Activated T-helper 1 cell treated with anti-CD3 and anti-CD28 coated beads, Interleukin-12 subunit alpha, Interleukin-12 subunit beta, Interleukin-2, Interleukin-4 antibody, amounts not matched to agents 30 ng/mL and 10 ng/mL and 1 ng/mL, durations not matched to agents 14 hours and 24 hours and 36 hours (primary cell): ENCODE results near the gene NELL1. TPM values are rescaled to one million over a fixed set of nuclear protein-coding genes. Genes with fewer than 3 reads are reported as not detected.

Experiments used
- DNase-seq: peaks from one replicate; pipeline ENCODE4 v3.0.0; 2021; ENCODE audit warnings: low spot score
- H3K27ac Mint-ChIP-seq: one replicate; pipeline ENCODE4 v1.8.0; 2021; ENCODE audit warnings: mild to moderate bottlenecking, mixed read lengths
- H3K27me3 Mint-ChIP-seq: one replicate; pipeline ENCODE4 v1.8.0; 2022; ENCODE audit warnings: mild to moderate bottlenecking, moderate library complexity, mixed read lengths; ENCODE audit not compliant: insufficient read depth
- H3K36me3 Mint-ChIP-seq: one replicate; pipeline ENCODE4 v1.8.0; 2021; ENCODE audit warnings: low read depth, mixed read lengths
- H3K4me1 Mint-ChIP-seq: one replicate; pipeline ENCODE4 v1.8.0; 2021; ENCODE audit warnings: low read depth, mixed read lengths
- H3K4me3 Mint-ChIP-seq: one replicate; pipeline ENCODE4 v1.8.0; 2021; ENCODE audit warnings: mild to moderate bottlenecking, moderate library complexity, mixed read lengths
- H3K9me3 Mint-ChIP-seq: one replicate; pipeline ENCODE4 v1.8.0; 2021; ENCODE audit warnings: mixed read lengths
- intact Hi-C: fragments of 100-400 bp; cut with micrococcal nuclease; formaldehyde crosslinking; loops from one replicate; pipeline ENCODE4 v1.15.1; 2024
- total RNA-seq: library from RNA; stranded (reverse); gene quantifications from 2 replicates; pipeline ENCODE4 v1.2.3, GENCODE V29; 2022

Gene NELL1
- total RNA-seq, 1 donor from 2014 or later = not detected

DNA sequence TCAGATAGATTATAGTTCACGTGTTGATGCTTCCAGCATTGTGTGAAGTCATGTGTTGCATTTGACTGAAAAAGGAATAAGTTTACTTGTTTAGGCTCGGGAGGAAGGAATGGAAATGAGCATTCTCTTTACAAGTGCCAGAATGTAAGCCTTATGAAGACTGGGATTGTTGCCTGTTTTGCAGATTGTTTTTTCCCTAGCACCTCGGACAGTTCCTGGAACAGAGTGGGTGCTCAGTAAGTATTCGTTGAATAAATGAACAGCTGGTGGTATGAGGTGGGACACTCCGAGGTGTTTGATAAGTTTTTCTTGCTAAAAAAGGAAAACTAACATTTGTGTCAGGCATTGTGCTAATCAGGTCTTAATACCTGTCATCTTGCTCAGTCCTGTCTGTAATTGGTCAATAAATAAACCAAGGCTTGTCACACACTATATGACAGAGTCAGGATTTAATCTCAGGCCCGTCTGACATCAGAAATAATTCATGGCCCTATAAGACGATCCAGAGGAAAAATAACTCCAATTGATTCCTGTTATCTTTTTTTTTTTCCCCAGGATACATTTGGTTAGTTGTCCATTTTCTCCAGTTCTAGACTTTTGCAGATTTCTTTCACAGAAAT, 304.7 kb downstream of the NELL1 start:
- H3K36me3 Mint-ChIP-seq = no peaks in the 10 kb centered on the region
- H3K27ac Mint-ChIP-seq = no peak overlapping the region
- H3K4me3 Mint-ChIP-seq = no peak overlapping the region
- H3K4me1 Mint-ChIP-seq = no peaks in the 10 kb centered on the region
- H3K27me3 Mint-ChIP-seq = no peaks in the 10 kb centered on the region
- H3K9me3 Mint-ChIP-seq = peaks cover 5% of the 10 kb centered on the region
- intact Hi-C loops = no loop called here
- no peak for DNase-seq

- Mint-ChIP-seq H3K4me3 (no peak overlapping the region), H3K9me3 (peaks cover 3% of the 10 kb centered on the region), H3K27me3 (no peaks in the 10 kb centered on the region), H3K4me1 (no peaks in the 10 kb centered on the region), H3K36me3 (no peaks in the 10 kb centered on the region), H3K27ac (no peak overlapping the region)
- intact Hi-C loops = no loop called here
- DNase-seq = no peak
These were observed 311.4 kb downstream of the NELL1 start for GRCh38 chr11:20980736-20981135.

- no peaks in the 10 kb centered on the region for H3K27me3 Mint-ChIP-seq
- H3K9me3 Mint-ChIP-seq = peaks cover 8% of the 10 kb centered on the region
- no peaks in the 10 kb centered on the region for H3K36me3 Mint-ChIP-seq
- no peak overlapping the region for H3K27ac Mint-ChIP-seq
- DNase-seq = no peak
- no peak overlapping the region for H3K4me3 Mint-ChIP-seq
- H3K4me1 Mint-ChIP-seq = no peaks in the 10 kb centered on the region
- intact Hi-C loops = no loop called here
These were observed 321.1 kb downstream of the NELL1 start for GRCh38 chr11:20990447-20990846.

- H3K9me3 Mint-ChIP-seq = peaks cover 8% of the 10 kb centered on the region
- H3K27me3 Mint-ChIP-seq = no peaks in the 10 kb centered on the region
- H3K27ac Mint-ChIP-seq = no peak overlapping the region
- intact Hi-C loops = no loop called here
- H3K36me3 Mint-ChIP-seq = no peaks in the 10 kb centered on the region
- DNase-seq = no peak
- no peaks in the 10 kb centered on the region for H3K4me1 Mint-ChIP-seq
- H3K4me3 Mint-ChIP-seq = no peak overlapping the region
These were observed 322.1 kb downstream of the NELL1 start for GRCh38 chr11:20991471-20991870.

DNA sequence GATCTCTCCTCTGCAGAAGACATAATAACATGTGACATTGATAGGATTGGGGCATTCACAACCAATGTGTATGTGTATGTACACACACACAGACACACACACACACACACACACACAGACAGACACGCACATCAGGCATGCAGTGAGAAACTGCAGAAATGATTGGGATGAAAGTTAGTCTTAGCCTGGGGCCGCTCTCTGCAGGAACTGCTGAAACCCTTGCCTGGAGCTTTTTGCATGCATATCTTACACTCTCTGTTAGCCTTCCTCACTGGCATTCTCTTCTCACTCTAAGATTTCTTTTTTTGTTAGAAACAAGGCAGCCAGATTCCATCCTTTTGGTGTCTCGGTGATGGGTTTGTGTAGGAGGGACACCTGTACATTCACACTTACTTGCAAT, 337.9 kb downstream of the NELL1 start:
- peaks cover 2% of the 10 kb centered on the region for H3K9me3 Mint-ChIP-seq
- intact Hi-C loops = no loop called here
- no peaks in the 10 kb centered on the region for H3K4me1 Mint-ChIP-seq
- no peak overlapping the region for H3K4me3 Mint-ChIP-seq
- H3K27ac Mint-ChIP-seq = no peak overlapping the region
- no peaks in the 10 kb centered on the region for H3K36me3 Mint-ChIP-seq
- no peaks in the 10 kb centered on the region for H3K27me3 Mint-ChIP-seq
- DNase-seq = no peak

DNA sequence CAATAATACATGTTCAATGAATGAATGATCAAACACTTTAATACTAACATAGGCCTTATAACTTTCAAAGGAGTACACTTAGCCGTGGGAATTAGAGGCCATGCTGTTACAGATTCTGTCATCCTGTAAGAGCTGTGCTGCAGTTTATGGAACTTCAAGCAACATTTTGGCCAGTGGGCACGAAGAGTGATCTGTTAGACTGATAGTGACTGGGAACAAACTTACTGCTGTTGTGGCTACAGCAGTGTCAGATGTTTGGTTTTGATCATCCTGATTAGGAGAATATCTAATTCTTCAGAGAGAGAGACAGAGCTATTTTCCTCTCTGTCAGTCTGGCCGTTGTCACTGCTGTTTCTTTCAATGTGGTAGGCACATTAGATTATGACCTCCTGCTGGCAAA, 348.9 kb downstream of the NELL1 start:
- peaks cover 3% of the 10 kb centered on the region for H3K9me3 Mint-ChIP-seq
- no peak for DNase-seq
- no peaks in the 10 kb centered on the region for H3K4me1 Mint-ChIP-seq
- H3K27ac Mint-ChIP-seq = no peak overlapping the region
- no peak overlapping the region for H3K4me3 Mint-ChIP-seq
- intact Hi-C loops = no loop called here
- no peaks in the 10 kb centered on the region for H3K36me3 Mint-ChIP-seq
- H3K27me3 Mint-ChIP-seq = no peaks in the 10 kb centered on the region

DNA sequence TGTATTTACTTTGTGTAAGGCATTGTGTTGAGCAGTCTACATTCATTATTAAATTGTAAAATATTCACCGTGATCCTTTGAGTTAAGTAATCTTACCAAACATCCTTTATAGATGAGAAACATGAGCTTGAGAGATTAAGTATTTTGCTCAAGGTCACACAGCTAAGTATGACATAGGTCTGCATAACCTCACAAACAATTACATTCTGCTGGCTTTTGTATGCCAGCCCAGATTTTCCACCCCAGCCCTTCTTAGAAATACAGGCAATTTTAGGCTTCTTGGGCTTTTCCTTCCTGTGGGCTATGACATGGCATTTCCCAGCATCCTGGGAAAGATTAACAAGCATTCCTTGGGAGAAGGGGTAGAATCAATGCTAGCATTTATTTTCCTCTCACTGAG, 357.3 kb downstream of the NELL1 start:
- Mint-ChIP-seq H3K4me3 (no peak overlapping the region), H3K9me3 (no peaks in the 10 kb centered on the region), H3K27me3 (no peaks in the 10 kb centered on the region), H3K4me1 (no peaks in the 10 kb centered on the region), H3K36me3 (no peaks in the 10 kb centered on the region), H3K27ac (no peak overlapping the region)
- DNase-seq = no peak
- intact Hi-C loops = no loop called here

GRCh38 chr11:21037850-21038249, 368.5 kb downstream of the NELL1 start:
- DNase-seq = no peak
- no peaks in the 10 kb centered on the region for H3K4me1 Mint-ChIP-seq
- H3K36me3 Mint-ChIP-seq = no peaks in the 10 kb centered on the region
- no peaks in the 10 kb centered on the region for H3K27me3 Mint-ChIP-seq
- no peak overlapping the region for H3K4me3 Mint-ChIP-seq
- intact Hi-C loops = no loop called here
- H3K9me3 Mint-ChIP-seq = peaks cover 9% of the 10 kb centered on the region
- H3K27ac Mint-ChIP-seq = no peak overlapping the region

GRCh38 chr11:21038801-21039200, 369.4 kb downstream of the NELL1 start:
- Mint-ChIP-seq H3K36me3 (no peaks in the 10 kb centered on the region), H3K9me3 (peaks cover 5% of the 10 kb centered on the region), H3K4me1 (no peaks in the 10 kb centered on the region), H3K27ac (no peak overlapping the region), H3K27me3 (no peaks in the 10 kb centered on the region), H3K4me3 (no peak overlapping the region)
- DNase-seq = no peak
- intact Hi-C loops = no loop called here

DNA sequence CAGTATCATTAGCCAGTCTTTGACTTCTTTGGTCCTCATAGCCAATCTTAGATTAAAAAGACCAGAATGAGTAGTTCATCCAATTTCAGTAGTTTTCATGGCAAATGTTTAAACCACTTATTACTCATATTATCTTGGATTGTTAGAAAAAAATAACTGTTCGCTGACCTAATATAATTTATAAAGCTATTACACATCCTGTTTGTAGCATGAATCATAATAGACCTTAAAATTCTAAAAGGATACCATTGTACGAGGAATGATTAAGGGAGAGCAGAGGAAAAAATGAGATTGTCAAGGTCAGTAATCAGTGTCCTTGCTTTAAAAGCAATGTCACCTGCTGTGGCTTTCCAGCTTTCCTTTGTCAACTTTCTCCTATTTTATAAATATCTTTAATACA, 371.2 kb downstream of the NELL1 start:
- H3K36me3 Mint-ChIP-seq = no peaks in the 10 kb centered on the region
- no peak overlapping the region for H3K4me3 Mint-ChIP-seq
- H3K9me3 Mint-ChIP-seq = no peaks in the 10 kb centered on the region
- H3K27me3 Mint-ChIP-seq = no peaks in the 10 kb centered on the region
- intact Hi-C loops = no loop called here
- H3K4me1 Mint-ChIP-seq = no peaks in the 10 kb centered on the region
- no peak overlapping the region for H3K27ac Mint-ChIP-seq
- no peak for DNase-seq

DNA sequence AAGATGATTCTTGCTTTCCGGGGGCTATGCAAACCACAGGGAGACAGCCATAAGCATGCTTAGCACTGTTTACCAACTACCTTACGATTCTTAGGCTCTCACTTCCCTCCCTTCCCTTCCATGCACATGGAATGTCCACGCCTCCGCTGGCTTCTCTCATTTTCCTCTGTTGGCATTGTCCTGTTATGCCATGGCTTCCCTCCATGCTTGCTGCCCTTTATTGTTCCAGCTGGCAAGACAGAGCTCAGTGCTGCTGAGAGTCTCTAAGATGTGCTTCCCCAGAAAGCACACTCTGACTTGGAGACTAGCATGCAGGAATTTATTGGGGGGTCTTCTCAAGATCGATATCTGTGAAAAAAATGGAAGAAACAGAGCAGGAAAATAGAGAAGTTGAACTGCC, 379.2 kb downstream of the NELL1 start:
- DNase-seq = no peak
- H3K4me1 Mint-ChIP-seq = no peaks in the 10 kb centered on the region
- no peaks in the 10 kb centered on the region for H3K27me3 Mint-ChIP-seq
- no peaks in the 10 kb centered on the region for H3K9me3 Mint-ChIP-seq
- no peak overlapping the region for H3K27ac Mint-ChIP-seq
- no peak overlapping the region for H3K4me3 Mint-ChIP-seq
- intact Hi-C loops = no loop called here
- H3K36me3 Mint-ChIP-seq = no peaks in the 10 kb centered on the region

DNA sequence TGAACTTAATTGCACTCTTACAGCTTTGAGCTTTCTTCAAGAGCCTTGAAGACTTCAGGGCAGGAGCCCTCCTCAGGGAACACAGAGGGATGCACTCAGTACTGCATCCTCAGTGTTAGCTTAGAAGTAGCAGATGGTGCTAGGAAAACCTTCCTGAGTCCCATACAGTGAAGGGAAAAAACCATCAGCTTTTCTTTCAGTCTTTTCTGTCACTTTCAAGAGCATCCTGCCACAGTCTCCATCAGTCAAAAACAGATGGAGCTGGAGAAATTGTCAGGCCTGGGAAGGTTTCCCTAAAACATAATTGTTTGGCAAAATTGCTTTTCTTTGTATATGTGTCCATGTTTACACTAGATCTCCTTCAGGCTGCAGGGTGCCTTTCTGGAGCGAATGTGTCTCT, 384.1 kb downstream of the NELL1 start:
- Mint-ChIP-seq H3K9me3 (no peaks in the 10 kb centered on the region), H3K27ac (no peak overlapping the region), H3K36me3 (no peaks in the 10 kb centered on the region), H3K4me1 (no peaks in the 10 kb centered on the region), H3K27me3 (no peaks in the 10 kb centered on the region), H3K4me3 (no peak overlapping the region)
- intact Hi-C loops = no loop called here
- no peak for DNase-seq

DNA sequence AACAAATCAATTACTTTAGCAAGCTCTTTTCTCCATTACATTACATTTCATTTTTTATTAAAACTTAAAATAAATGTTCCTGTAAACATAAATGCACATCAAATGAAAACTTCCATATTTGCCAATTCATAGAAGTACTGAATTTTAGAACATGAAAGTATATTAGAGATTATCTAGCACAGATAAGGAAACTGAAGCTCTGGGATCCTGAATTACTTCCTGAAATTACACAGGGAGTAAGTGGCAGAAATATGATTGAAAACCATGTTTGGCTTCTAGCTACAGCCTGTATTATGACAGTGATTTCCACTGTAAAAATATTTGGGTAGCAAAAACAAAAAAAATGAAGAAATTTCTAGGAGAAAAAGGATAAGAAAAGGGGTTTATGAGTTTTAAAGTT, 387.3 kb downstream of the NELL1 start:
- intact Hi-C loops = no loop called here
- no peaks in the 10 kb centered on the region for H3K36me3 Mint-ChIP-seq
- no peak overlapping the region for H3K27ac Mint-ChIP-seq
- DNase-seq = no peak
- H3K4me1 Mint-ChIP-seq = no peaks in the 10 kb centered on the region
- no peaks in the 10 kb centered on the region for H3K27me3 Mint-ChIP-seq
- H3K4me3 Mint-ChIP-seq = no peak overlapping the region
- H3K9me3 Mint-ChIP-seq = peaks cover 4% of the 10 kb centered on the region

DNA sequence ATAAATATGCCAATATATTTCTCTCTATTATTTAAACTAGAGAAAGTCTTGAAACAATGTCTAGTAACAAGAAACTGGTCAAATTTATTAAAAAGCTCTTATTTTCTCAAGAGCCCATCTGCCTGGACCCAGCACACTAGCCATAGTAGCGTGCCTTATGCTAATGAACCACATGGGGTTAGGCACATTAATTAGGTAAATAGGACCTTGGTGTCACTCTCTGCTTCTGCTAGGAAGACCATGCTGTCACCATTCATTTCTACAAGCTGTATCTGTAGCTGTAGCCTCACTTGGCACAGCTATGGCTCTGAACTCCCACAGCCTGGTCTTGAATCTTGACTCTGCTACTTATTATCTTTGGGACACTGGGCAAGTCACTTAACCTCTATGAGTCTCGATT, 390.5 kb downstream of the NELL1 start:
- Mint-ChIP-seq H3K9me3 (peaks cover 17% of the 10 kb centered on the region), H3K36me3 (no peaks in the 10 kb centered on the region), H3K27me3 (no peaks in the 10 kb centered on the region), H3K4me1 (no peaks in the 10 kb centered on the region), H3K27ac (no peak overlapping the region), H3K4me3 (no peak overlapping the region)
- DNase-seq = no peak
- intact Hi-C loops = no loop called here
